Measurements from ENCODE around the gene DENND4C.
"Not testable (repeated sequence)": the region's sequence is repeated elsewhere in the genome, so short reads cannot be mapped to it uniquely, and the experiment has no call there.

DENND4C gene

DNA sequence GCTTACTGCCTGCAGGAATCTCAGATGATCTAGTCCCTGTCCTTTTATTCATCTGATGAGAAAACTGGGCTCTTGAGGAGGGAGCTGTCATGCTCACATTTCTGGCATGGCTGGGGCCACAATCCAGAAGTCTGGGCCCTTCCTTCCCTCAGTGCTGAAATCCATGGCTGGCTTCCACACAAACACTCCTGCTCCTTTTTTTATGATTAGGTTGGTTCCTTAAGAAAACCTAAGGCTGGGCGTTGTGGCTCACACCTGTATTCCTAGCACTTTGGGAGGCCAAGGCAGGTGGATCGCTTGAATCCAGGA is 179.7 kb downstream of the DENND4C start:
- H3K4me2 ChIP-seq (ENCODE audit: low read depth, low read length), result peak overlapping the region; percentile 82; the same call in 1 of the 2 replicates
- H3K9ac ChIP-seq (ENCODE audit: low read length), result no peak overlapping the region
- H3K9me3 ChIP-seq (replicated peaks; ENCODE audit: insufficient read depth, low read length), result no peaks in the 10 kb centered on the region
- H2AFZ ChIP-seq (ENCODE audit: low read length), result no peak overlapping the region
- no peaks in the 10 kb centered on the region for H3K36me3 ChIP-seq (replicated peaks; ENCODE audit: insufficient read depth, low read length)
- no peaks in the 10 kb centered on the region for H3K79me2 ChIP-seq (ENCODE audit: low read length)
- TF ChIP-seq EZH2 (optimal IDR thresholded peaks at IDR 0.05; ENCODE audit: low read depth, low read length) (no peak), EZH2phosphoT487 (IDR thresholded peaks at IDR 0.05; ENCODE audit: low read length) (no peak), CTCF (IDR thresholded peaks at IDR 0.05; ENCODE audit: low read length) (no peak)
- no peaks in the 10 kb centered on the region for H3K9me2 ChIP-seq (replicated peaks; ENCODE audit: insufficient read depth, low read length)
- H3K27me3 ChIP-seq (replicated peaks; ENCODE audit: insufficient read depth, low read length), result no peaks in the 10 kb centered on the region
- no peaks in the 10 kb centered on the region for H3F3A ChIP-seq (ENCODE audit: insufficient read depth, low read length)
- H3K4me1 ChIP-seq (ENCODE audit: low read length), result no peaks in the 10 kb centered on the region
- H3K27ac ChIP-seq (ENCODE audit: low read length), result no peak overlapping the region
- DNase-seq, result no peak
- no peaks in the 10 kb centered on the region for H4K20me1 ChIP-seq (ENCODE audit: insufficient read depth, low read length)
- H3K4me3 ChIP-seq (ENCODE audit: low read length), result no peak overlapping the region

DNA sequence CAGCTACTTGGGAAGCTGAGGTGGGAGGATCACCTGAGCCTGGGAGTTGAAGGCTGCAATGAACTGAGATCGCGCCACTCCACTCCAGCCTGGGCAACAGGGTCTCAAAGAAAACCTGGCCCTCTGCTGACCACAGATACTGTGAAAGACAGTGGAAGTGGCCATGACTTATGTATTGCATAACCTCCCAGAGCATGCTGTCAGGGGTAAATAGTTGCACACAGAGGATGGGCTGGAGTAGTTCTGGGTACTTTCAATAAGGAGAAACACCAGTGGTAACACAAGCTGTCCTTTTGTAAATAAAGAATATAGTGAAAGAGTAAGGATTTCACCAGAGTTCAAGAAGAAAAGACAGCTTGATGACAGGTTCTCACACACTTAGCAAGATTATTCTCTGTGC is 180.1 kb downstream of the DENND4C start:
- Histone ChIP-seq H3K9ac (ENCODE audit: low read length) (no peak overlapping the region), H3F3A (ENCODE audit: insufficient read depth, low read length) (no peaks in the 10 kb centered on the region), H4K20me1 (ENCODE audit: insufficient read depth, low read length) (no peaks in the 10 kb centered on the region), H3K27ac (ENCODE audit: low read length) (no peak overlapping the region), H3K9me2 (replicated peaks; ENCODE audit: insufficient read depth, low read length) (no peaks in the 10 kb centered on the region), H3K27me3 (replicated peaks; ENCODE audit: insufficient read depth, low read length) (no peaks in the 10 kb centered on the region), H3K9me3 (replicated peaks; ENCODE audit: insufficient read depth, low read length) (no peaks in the 10 kb centered on the region), H3K36me3 (replicated peaks; ENCODE audit: insufficient read depth, low read length) (no peaks in the 10 kb centered on the region), H2AFZ (ENCODE audit: low read length) (no peak overlapping the region), H3K4me3 (ENCODE audit: low read length) (no peak overlapping the region), H3K79me2 (ENCODE audit: low read length) (no peaks in the 10 kb centered on the region), H3K4me2 (ENCODE audit: low read depth, low read length) (no peak overlapping the region), H3K4me1 (ENCODE audit: low read length) (no peaks in the 10 kb centered on the region)
- no peak for TF ChIP-seq EZH2 (optimal IDR thresholded peaks at IDR 0.05; ENCODE audit: low read depth, low read length)
- no peak for TF ChIP-seq CTCF (IDR thresholded peaks at IDR 0.05; ENCODE audit: low read length)
- TF ChIP-seq EZH2phosphoT487 (IDR thresholded peaks at IDR 0.05; ENCODE audit: low read length), result no peak
- DNase-seq, result no peak

GRCh38 chr9:19411316-19411715 is 180.8 kb downstream of the DENND4C start:
- no peaks in the 10 kb centered on the region for H4K20me1 ChIP-seq (ENCODE audit: insufficient read depth, low read length)
- H3K4me1 ChIP-seq (ENCODE audit: low read length), result no peaks in the 10 kb centered on the region
- TF ChIP-seq EZH2 (optimal IDR thresholded peaks at IDR 0.05; ENCODE audit: low read depth, low read length) (no peak), EZH2phosphoT487 (IDR thresholded peaks at IDR 0.05; ENCODE audit: low read length) (no peak), CTCF (IDR thresholded peaks at IDR 0.05; ENCODE audit: low read length) (no peak)
- H3K27ac ChIP-seq (ENCODE audit: low read length), result no peak overlapping the region
- no peaks in the 10 kb centered on the region for H3K9me2 ChIP-seq (replicated peaks; ENCODE audit: insufficient read depth, low read length)
- no peaks in the 10 kb centered on the region for H3K79me2 ChIP-seq (ENCODE audit: low read length)
- H3K4me3 ChIP-seq (ENCODE audit: low read length), result no peak overlapping the region
- DNase-seq, result no peak
- no peak overlapping the region for H3K4me2 ChIP-seq (ENCODE audit: low read depth, low read length)
- no peaks in the 10 kb centered on the region for H3K9me3 ChIP-seq (replicated peaks; ENCODE audit: insufficient read depth, low read length)
- H3K36me3 ChIP-seq (replicated peaks; ENCODE audit: insufficient read depth, low read length), result no peaks in the 10 kb centered on the region
- H3K9ac ChIP-seq (ENCODE audit: low read length), result no peak overlapping the region
- no peak overlapping the region for H2AFZ ChIP-seq (ENCODE audit: low read length)
- H3K27me3 ChIP-seq (replicated peaks; ENCODE audit: insufficient read depth, low read length), result no peaks in the 10 kb centered on the region
- no peaks in the 10 kb centered on the region for H3F3A ChIP-seq (ENCODE audit: insufficient read depth, low read length)

GRCh38 chr9:19413456-19413855 is 183.0 kb downstream of the DENND4C start:
- H3K4me2 ChIP-seq (ENCODE audit: low read depth, low read length); H3K9ac ChIP-seq (ENCODE audit: low read length); H3K27ac ChIP-seq (ENCODE audit: low read length); DNase-seq; H3F3A ChIP-seq (ENCODE audit: insufficient read depth, low read length); H3K27me3 ChIP-seq (replicated peaks; ENCODE audit: insufficient read depth, low read length); H3K4me1 ChIP-seq (ENCODE audit: low read length); H3K9me3 ChIP-seq (replicated peaks; ENCODE audit: insufficient read depth, low read length); H2AFZ ChIP-seq (ENCODE audit: low read length); H3K4me3 ChIP-seq (ENCODE audit: low read length); H3K36me3 ChIP-seq (replicated peaks; ENCODE audit: insufficient read depth, low read length); H3K79me2 ChIP-seq (ENCODE audit: low read length); H3K9me2 ChIP-seq (replicated peaks; ENCODE audit: insufficient read depth, low read length); H4K20me1 ChIP-seq (ENCODE audit: insufficient read depth, low read length): not testable (repeated sequence)
